GM18861 (cell line): ENCODE results near the gene PPHLN1.
A peak's percentile ranks its signal among the peaks of the same experiment; 100 is the strongest.

Source experiments
- ATAC-seq: cut with Tn5 transposase; IDR thresholded peaks from one replicate; pipeline ENCODE4 v1.9.1; 2021; ENCODE audit not compliant: unreplicated experiment

PPHLN1 gene

GRCh38 chr12:42477941-42478340 lies 152.0 kb downstream of the PPHLN1 start:
- no peak for ATAC-seq

GRCh38 chr12:42481368-42481767 lies 155.4 kb downstream of the PPHLN1 start:
- ATAC-seq, result no peak

DNA sequence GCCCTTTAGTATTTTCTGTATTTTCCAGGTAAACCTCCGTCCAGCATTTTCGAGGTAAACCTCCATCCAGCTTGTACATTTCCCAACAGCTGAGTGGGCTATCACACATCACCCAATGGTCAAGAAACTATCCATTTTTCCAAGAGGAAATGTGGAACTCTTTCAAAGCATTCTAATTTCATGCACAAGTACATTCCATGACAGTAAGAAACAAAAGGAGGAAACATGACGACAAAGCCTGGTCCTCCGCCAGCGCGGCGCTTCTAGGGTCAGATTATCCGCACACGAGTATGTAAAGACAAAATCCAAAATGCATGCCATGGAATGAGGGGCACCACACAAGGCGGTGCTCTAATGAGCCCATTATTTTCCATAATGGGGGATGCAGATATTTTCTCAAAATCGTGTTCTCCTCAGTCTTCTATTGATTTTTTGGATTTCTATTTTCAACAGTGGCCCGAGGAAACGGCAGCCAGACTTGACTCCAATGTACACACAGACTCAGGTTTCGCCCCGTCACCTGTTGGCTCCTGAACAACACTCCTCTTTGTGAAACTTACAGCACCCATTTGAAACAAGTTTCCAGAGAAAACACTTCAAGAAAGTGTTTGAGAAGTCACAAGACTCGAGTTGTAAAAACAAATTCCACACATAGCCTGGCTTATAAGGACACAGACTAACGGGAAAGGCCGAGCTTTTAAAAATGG lies 156.2 kb downstream of the PPHLN1 start:
- ATAC-seq, result no peak

DNA sequence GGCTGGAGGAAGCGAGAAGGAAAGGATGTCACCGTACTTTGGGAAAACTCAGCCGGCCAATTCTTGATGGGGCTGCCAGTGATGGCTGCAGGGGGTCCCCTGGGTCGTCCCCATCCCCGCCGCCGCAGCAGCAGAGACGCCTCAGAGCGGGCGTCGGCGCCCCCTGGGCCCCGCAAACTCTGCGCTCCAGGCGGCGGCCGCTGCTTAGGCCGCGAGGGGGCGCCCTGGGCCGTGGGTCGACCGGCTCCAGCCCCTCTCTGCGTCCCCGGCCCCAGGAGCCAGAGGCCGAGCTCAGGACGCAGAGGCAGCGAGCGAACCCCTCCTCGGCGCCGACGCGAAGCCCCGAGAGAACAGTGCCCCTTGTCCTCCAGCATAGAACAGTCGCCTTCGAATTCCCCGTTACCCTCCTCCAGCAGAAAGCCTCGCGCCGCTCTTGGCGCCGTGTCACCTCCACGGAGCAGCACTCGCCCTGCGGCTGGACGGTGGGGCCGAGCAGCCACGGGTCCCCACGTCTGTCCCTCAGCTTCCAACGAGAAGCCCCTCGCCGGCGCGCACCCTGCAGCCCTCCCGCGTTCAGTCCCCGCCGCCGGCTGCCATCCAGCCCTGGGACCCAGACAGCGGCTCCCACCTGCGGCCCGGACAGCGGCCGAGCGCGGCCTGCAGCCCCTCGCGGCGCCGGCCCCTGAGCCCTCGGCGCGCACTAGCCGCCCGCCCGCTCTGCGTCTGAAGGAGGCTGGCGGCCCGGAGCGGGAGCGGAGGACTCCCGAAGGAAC lies 157.0 kb downstream of the PPHLN1 start:
- peak; percentile 62 for ATAC-seq

GRCh38 chr12:42483521-42483790 lies 157.5 kb downstream of the PPHLN1 start:
- peak; percentile 16 for ATAC-seq

GRCh38 chr12:42484996-42485395 lies 159.0 kb downstream of the PPHLN1 start:
- ATAC-seq, result no peak

DNA sequence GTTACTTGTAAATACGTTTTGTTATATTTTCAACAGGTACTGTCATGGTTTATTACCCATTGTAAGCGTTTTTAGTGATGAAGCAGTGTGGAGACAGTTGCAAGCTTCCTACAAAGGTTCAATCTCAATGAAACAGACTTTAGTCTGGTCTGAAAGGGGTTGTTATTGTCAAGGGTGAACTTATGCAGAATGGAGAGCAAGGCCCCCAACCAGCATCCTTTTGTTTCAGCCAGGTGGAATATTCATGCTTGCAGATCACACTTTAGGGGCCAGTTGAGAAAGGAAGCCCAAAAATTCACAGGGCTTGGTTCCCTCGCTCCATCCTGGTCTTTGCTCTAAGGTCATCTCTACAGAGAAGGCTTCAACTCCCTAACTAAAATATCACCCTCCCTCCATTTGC lies 159.9 kb downstream of the PPHLN1 start:
- ATAC-seq, result no peak

GRCh38 chr12:42486407-42486806 lies 160.4 kb downstream of the PPHLN1 start:
- ATAC-seq, result no peak

DNA sequence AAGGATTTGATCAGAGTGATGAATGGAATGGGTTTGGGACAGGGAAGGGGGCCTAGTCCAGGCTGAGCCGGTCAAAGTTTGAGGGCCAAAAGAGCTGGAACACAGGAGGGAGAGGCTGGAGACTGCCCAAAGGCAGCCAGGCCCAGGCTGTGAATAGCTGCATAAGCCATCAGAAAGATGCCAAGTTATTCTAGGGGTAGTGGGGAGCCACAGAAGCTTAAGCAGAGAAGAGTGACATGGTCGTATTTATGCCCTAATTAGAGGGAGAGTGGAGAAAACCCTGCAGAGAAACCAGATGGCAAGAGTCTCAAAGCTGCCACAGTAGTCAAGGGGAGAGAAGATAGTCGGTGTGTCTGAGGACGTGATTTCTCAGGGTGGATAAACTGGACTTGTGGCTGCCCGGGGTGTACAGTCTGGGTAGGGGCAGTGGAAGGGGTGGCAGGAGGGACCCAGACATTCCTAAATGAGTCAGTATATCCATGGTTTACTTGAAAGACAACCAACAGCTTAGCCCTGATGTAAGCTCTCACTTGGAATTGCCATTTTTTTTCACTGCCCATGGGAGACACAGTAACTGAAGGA lies 164.4 kb downstream of the PPHLN1 start:
- ATAC-seq, result no peak
